ENCODE results near the gene ZNF518B.

Gene ZNF518B

DNA sequence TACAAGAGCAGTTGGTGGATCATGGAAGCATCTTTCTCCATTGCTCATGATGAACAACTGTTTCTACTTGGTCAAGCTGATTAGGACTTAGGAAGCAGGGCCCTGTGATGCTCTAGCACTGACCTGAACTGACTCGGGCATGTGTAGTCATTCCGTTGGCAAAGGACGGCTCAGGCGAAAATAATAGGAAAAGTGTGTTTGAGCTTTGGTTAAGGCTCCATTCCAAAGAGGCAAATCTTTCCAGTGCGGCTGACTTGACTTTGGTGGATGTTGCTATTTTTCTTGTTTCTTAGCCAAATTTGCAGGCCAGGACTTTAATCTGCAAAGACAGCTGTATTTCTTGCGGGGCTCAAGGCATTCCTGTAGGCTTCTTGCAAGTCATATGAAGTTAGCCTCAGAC, 39.5 kb downstream of the ZNF518B start:
- Histone ChIP-seq H3K9me3 (ENCODE audit: insufficient read depth, low read depth, low read length) (no peaks in the 10 kb centered on the region), H3K4me1 (ENCODE audit: insufficient read depth, low read length) (no peaks in the 10 kb centered on the region), H3K27ac (ENCODE audit: low read depth, low read length) (no peak overlapping the region), H3K27me3 (ENCODE audit: insufficient read depth, low read length) (no peaks in the 10 kb centered on the region), H3K36me3 (ENCODE audit: insufficient read depth, low read length) (no peaks in the 10 kb centered on the region), H3K4me3 (ENCODE audit: low read length) (no peak overlapping the region), H3K9ac (ENCODE audit: low read depth, low read length) (no peak overlapping the region)
- 92% methylated on average over 6 of the region's 6 CpGs for WGBS

DNA sequence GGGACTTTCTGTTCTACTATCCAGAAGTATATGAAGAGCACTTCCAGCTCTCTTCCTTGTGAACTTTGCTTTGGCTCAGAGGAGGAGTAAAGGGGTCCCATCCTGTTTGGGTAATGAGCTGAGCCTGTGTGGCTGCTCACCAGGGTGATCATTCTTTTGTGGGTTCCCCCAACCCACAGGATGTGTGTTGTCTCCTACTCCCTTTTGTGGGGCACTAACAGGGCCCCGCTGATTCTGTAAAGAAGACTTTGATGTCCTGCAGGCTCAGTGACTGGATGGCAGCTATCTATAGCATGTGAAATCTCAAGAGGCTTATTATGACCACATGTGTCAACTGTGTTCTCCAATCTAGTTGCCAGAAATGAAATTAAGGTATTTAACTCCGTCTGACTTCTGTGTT, 40.8 kb downstream of the ZNF518B start:
- Histone ChIP-seq H3K9ac (ENCODE audit: low read depth, low read length) (no peak overlapping the region), H3K36me3 (ENCODE audit: insufficient read depth, low read length) (no peaks in the 10 kb centered on the region), H3K4me3 (ENCODE audit: low read length) (no peak overlapping the region), H3K27ac (ENCODE audit: low read depth, low read length) (no peak overlapping the region), H3K9me3 (ENCODE audit: insufficient read depth, low read depth, low read length) (no peaks in the 10 kb centered on the region), H3K4me1 (ENCODE audit: insufficient read depth, low read length) (no peaks in the 10 kb centered on the region), H3K27me3 (ENCODE audit: insufficient read depth, low read length) (no peaks in the 10 kb centered on the region)
- 96% methylated on average over 2 of the region's 2 CpGs for WGBS

DNA sequence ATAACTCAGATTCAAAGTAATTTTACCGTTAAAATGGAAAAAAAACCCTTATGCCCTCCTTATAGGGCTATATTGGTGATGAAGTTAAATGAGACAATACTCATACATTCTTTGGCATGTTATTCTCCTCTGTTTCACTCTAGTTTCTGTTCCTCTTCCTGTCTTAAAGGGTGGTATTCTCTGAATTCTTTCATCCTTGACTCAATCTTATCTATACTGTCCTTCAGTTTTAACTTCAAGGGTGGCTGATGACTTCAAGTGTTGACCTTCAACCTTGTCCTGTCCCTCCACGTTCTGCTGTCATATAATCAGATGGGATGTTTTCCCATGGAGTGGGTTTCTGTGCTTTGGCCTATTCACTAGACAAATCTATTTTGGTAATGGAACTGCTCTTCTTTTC, 44.0 kb downstream of the ZNF518B start:
- H3K36me3 ChIP-seq (ENCODE audit: insufficient read depth, low read length), result no peaks in the 10 kb centered on the region
- WGBS, result 86% methylated on average over 1 of the region's 2 CpGs
- no peak overlapping the region for H3K27ac ChIP-seq (ENCODE audit: low read depth, low read length)
- no peak overlapping the region for H3K9ac ChIP-seq (ENCODE audit: low read depth, low read length)
- no peaks in the 10 kb centered on the region for H3K9me3 ChIP-seq (ENCODE audit: insufficient read depth, low read depth, low read length)
- no peaks in the 10 kb centered on the region for H3K4me1 ChIP-seq (ENCODE audit: insufficient read depth, low read length)
- no peaks in the 10 kb centered on the region for H3K27me3 ChIP-seq (ENCODE audit: insufficient read depth, low read length)
- H3K4me3 ChIP-seq (ENCODE audit: low read length), result no peak overlapping the region

DNA sequence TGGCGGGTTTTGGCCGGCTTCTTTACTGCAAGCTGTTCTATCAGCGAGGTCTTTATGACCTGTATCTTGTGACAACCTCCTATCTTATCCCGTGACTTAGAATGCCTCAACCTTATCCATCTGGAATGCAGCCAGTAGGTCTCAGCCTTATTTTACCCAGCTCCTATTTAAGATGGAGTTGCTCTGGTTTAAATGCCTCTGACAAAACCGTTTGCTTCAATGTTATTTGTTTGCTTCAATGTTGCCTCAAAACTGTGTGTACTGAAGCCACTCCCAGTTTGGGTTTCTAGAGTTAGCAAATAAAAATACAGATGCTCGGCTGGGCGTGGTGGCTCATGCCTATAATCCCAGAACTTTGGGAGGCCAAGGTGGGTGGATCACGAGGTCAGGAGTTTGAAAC, 51.6 kb downstream of the ZNF518B start:
- Histone ChIP-seq H3K27me3 (ENCODE audit: insufficient read depth, low read length) (no peaks in the 10 kb centered on the region), H3K9me3 (ENCODE audit: insufficient read depth, low read depth, low read length) (no peaks in the 10 kb centered on the region), H3K4me1 (ENCODE audit: insufficient read depth, low read length) (no peaks in the 10 kb centered on the region; the same call in 1 of the 2 replicates), H3K27ac (ENCODE audit: low read depth, low read length) (no peak overlapping the region), H3K9ac (ENCODE audit: low read depth, low read length) (no peak overlapping the region), H3K36me3 (ENCODE audit: insufficient read depth, low read length) (no peaks in the 10 kb centered on the region), H3K4me3 (ENCODE audit: low read length) (no peak overlapping the region)
- WGBS, result 90% methylated on average over 8 of the region's 8 CpGs

DNA sequence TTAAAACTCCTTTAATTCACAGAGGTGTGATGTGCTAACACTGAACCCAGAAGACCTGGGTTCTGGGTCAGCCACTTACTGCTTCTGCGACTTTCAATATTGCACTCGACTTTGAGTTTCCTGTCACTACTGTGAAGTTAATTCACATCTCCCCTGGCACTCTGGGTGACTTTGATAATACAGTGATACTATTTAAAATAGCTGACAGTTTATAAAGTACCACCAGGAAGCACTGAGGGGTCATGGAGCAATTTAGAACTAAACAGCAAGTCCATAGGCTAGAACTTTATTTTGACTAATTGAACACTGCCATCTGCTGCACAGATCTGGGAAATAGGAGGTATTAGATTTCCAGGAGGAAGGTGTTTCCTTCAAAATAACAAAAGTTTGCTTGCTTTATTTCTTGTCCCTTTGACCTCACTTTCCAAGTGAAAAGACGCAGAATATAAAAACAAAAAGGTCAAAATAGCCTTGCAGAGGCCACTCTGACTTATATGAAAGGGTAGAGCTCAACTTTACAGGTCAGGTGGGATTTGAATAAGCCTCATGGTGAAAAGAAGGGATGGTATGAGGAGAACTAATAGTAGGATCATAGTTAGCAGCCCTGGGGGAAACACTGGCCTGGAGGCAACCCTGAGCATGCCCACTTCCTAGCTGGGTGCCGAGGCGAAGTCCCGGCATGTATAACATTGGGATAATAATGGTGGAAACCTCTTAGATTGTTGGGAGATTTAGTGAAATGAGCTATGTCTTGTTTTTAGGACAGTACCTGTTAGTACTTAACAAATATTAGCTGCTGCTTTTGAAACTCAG, 53.4 kb downstream of the ZNF518B start:
- Histone ChIP-seq H3K36me3 (ENCODE audit: insufficient read depth, low read length) (no peaks in the 10 kb centered on the region), H3K27me3 (ENCODE audit: insufficient read depth, low read length) (no peaks in the 10 kb centered on the region), H3K9me3 (ENCODE audit: insufficient read depth, low read depth, low read length) (no peaks in the 10 kb centered on the region), H3K4me1 (ENCODE audit: insufficient read depth, low read length) (no peaks in the 10 kb centered on the region; the same call in 1 of the 2 replicates), H3K4me3 (ENCODE audit: low read length) (no peak overlapping the region), H3K9ac (ENCODE audit: low read depth, low read length) (no peak overlapping the region), H3K27ac (ENCODE audit: low read depth, low read length) (no peak overlapping the region)
- WGBS, result 82% methylated on average over 6 of the region's 6 CpGs

DNA sequence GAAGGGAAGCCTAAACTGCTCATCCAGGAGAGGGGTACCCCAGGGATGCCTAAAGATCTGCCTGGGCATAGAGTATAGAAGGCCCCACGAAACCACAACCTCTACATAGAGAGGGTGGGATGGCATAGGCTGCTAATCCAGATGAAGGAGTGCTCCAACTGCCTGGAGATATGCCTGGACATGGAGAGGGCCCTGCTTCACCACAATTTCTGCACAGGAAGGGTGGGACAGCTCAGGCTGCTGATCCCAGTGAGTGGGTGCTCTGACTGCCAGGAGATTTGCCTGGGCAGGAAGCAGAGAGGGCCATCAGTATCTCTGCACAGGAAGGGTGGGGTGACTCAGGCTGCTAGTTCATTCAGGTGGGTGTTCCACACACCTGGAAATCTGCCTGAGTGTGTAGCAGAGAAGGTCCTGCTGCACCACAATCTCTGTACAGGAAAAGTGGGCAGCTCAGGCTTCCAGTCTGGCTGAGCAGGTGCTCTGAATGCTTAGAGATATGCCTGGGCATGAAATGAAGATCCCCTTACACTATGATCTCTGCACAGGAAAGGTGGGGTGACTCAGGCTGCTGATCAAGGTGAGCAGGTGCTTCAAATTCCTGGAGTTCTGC, 61.1 kb downstream of the ZNF518B start:
- Histone ChIP-seq H3K4me3 (ENCODE audit: low read length) (no peak overlapping the region), H3K9ac (ENCODE audit: low read depth, low read length) (no peak overlapping the region), H3K36me3 (ENCODE audit: insufficient read depth, low read length) (no peaks in the 10 kb centered on the region), H3K27ac (ENCODE audit: low read depth, low read length) (no peak overlapping the region), H3K27me3 (ENCODE audit: insufficient read depth, low read length) (no peaks in the 10 kb centered on the region), H3K9me3 (ENCODE audit: insufficient read depth, low read depth, low read length) (no peaks in the 10 kb centered on the region), H3K4me1 (ENCODE audit: insufficient read depth, low read length) (no peaks in the 10 kb centered on the region)
- 86% methylated on average over 1 of the region's 1 CpG for WGBS

Data from HUES64 (cell line).